Measurements from ENCODE around the gene NUDT4B. TPM values are rescaled to one million over a fixed set of nuclear protein-coding genes. Genes with fewer than 3 reads are reported as not detected.
"Not testable (repeated sequence)": the region's sequence is repeated elsewhere in the genome, so short reads cannot be mapped to it uniquely, and the experiment has no call there.

Gene NUDT4B
- total and polyA plus RNA-seq, 2 of the 13 experiments (the other 11 are each of a cell fraction or from before 2014, with no cell fraction given), result 3.3 to 24.5 TPM

DNA sequence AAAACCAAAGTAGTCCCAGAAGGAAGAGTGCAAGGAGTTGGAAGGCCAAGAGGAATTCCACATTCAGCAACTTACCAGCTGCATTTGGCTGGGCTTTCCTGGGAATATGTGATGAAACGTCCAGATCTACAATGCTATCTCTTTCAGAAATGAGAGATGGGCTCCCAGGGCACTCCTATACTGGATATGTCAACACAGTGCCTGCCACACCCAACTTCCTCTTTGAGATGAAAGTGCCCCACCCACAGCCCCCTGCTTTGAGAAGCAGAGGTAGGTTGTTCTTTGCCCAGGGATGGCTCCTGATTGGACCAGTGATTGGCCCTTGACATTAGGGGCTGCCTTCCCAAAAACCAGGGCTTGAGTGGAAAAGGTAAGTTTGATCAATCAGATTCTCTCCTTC lies 36.2 kb upstream of the NUDT4B start:
- H3K27ac ChIP-seq (ENCODE audit: extremely low read length, insufficient read depth, low read length); H3K79me2 ChIP-seq (ENCODE audit: insufficient read depth, low read length); H3K9ac ChIP-seq (ENCODE audit: insufficient read depth, low read depth, low read length); H3K4me1 ChIP-seq (ENCODE audit: insufficient read depth, low read length); H3K4me3 ChIP-seq (replicated peaks in 1 of 3; ENCODE audit: insufficient read depth in 1 of 3, low read depth in 2 of 3, low read length in 3 of 3); ATAC-seq; in situ Hi-C loops (cut with HindIII; ENCODE audit: extremely low pct_ligation_motif_present, low pct_unique_long_range_greater_than_20kb); H3K27me3 ChIP-seq (ENCODE audit: control insufficient read depth in 1 of 2, insufficient read depth in 2 of 2, low read length in 2 of 2); DNase-seq (ENCODE audit: low spot score); H3K9me3 ChIP-seq (ENCODE audit: low read length); CTCF ChIA-PET (ENCODE audit: low intra/inter-chr PET ratio, low total read pairs); H4K20me1 ChIP-seq (ENCODE audit: insufficient read depth, low read length); intact Hi-C loops (cut with micrococcal nuclease; ENCODE audit: unreplicated experiment); H3K36me3 ChIP-seq (replicated peaks in 1 of 2; ENCODE audit: control insufficient read depth in 1 of 2, insufficient read depth in 2 of 2, low read length in 2 of 2); H3K4me2 ChIP-seq (ENCODE audit: low read depth, low read length); H2AFZ ChIP-seq (ENCODE audit: low read length); FAIRE-seq; BruUV-seq (replicated peaks); POLR2A ChIA-PET: not testable (repeated sequence)
- WGBS (ENCODE audit: low lambda C conversion rate), result 0% methylated on average over 1 of the region's 1 CpG

- H3K36me3 ChIP-seq (replicated peaks in 1 of 2; ENCODE audit: control insufficient read depth in 1 of 2, insufficient read depth in 2 of 2, low read length in 2 of 2); DNase-seq (ENCODE audit: low spot score); ATAC-seq; intact Hi-C loops (cut with micrococcal nuclease; ENCODE audit: unreplicated experiment); H3K4me1 ChIP-seq (ENCODE audit: insufficient read depth, low read length); CTCF ChIA-PET (ENCODE audit: low intra/inter-chr PET ratio, low total read pairs); POLR2A ChIA-PET; H2AFZ ChIP-seq (ENCODE audit: low read length); FAIRE-seq; BruUV-seq (replicated peaks); H3K4me2 ChIP-seq (ENCODE audit: low read depth, low read length); H4K20me1 ChIP-seq (ENCODE audit: insufficient read depth, low read length); in situ Hi-C loops (cut with HindIII; ENCODE audit: extremely low pct_ligation_motif_present, low pct_unique_long_range_greater_than_20kb); H3K79me2 ChIP-seq (ENCODE audit: insufficient read depth, low read length); H3K27me3 ChIP-seq (ENCODE audit: control insufficient read depth in 1 of 2, insufficient read depth in 2 of 2, low read length in 2 of 2); H3K4me3 ChIP-seq (replicated peaks in 1 of 3; ENCODE audit: insufficient read depth in 1 of 3, low read depth in 2 of 3, low read length in 3 of 3); H3K9me3 ChIP-seq (ENCODE audit: low read length); H3K9ac ChIP-seq (ENCODE audit: insufficient read depth, low read depth, low read length); H3K27ac ChIP-seq (ENCODE audit: extremely low read length, insufficient read depth, low read length): not testable (repeated sequence)
- WGBS (ENCODE audit: low lambda C conversion rate), result no CpG with 5 or more reads among the region's 3 CpGs
Observed at GRCh38 chr1:148715518-148715917, 33.1 kb upstream of the NUDT4B start.

DNA sequence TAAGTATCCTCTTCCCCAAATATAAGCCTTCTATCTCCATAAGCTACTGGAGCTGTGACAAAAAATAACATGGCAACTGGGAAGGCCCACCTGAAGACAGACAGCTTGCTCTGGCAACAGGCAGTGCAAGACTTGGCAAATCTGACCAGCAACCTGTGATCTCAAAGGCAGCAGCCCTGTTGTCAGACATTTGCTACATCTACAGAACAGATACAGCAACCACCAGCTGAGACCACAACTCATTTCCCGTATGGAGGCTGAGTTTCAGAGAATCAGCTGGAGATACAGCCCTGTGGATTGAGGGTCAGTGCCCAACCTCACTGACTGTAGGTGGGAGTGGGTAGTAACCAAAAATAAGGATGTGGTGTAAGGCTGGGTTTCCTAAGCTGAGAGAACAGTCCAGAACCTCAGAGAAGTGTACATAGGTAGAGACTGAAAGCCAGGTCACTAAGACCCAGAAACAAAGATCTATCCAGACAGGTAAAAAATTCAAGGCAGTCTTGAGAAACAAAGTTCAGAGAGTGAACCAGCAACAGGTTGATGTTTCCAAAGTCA lies 31.5 kb upstream of the NUDT4B start:
- DNase-seq (ENCODE audit: low spot score); H3K79me2 ChIP-seq (ENCODE audit: insufficient read depth, low read length); FAIRE-seq; POLR2A ChIA-PET; H3K27me3 ChIP-seq (ENCODE audit: control insufficient read depth in 1 of 2, insufficient read depth in 2 of 2, low read length in 2 of 2); H3K4me3 ChIP-seq (replicated peaks in 1 of 3; ENCODE audit: insufficient read depth in 1 of 3, low read depth in 2 of 3, low read length in 3 of 3); H3K36me3 ChIP-seq (replicated peaks in 1 of 2; ENCODE audit: control insufficient read depth in 1 of 2, insufficient read depth in 2 of 2, low read length in 2 of 2); BruUV-seq (replicated peaks); CTCF ChIA-PET (ENCODE audit: low intra/inter-chr PET ratio, low total read pairs); ATAC-seq; H2AFZ ChIP-seq (ENCODE audit: low read length); intact Hi-C loops (cut with micrococcal nuclease; ENCODE audit: unreplicated experiment); H3K4me2 ChIP-seq (ENCODE audit: low read depth, low read length); H3K9me3 ChIP-seq (ENCODE audit: low read length); H3K4me1 ChIP-seq (ENCODE audit: insufficient read depth, low read length); in situ Hi-C loops (cut with HindIII; ENCODE audit: extremely low pct_ligation_motif_present, low pct_unique_long_range_greater_than_20kb); H3K27ac ChIP-seq (ENCODE audit: extremely low read length, insufficient read depth, low read length); H3K9ac ChIP-seq (ENCODE audit: insufficient read depth, low read depth, low read length); H4K20me1 ChIP-seq (ENCODE audit: insufficient read depth, low read length): not testable (repeated sequence)
- no CpG with 5 or more reads among the region's 1 CpG for WGBS (ENCODE audit: low lambda C conversion rate)

DNA sequence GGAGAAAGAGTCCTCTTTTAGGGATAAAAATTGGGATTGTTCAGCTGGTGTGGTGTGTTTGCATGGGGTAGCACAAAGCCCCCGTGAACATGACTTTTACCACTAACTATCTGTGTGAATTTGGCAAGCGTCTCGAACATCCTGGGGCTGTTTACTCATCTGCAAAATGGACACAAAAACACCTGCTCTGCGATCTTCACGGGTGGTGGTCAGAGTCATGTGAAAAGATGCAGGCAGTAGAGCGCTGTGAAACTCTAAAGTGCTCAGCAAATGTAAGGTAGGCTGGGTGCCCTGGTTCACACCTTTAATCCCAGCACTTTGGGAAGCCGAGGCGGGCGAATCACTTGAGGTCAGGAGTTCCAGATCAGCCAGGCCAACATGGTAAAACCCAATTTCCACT lies 27.7 kb upstream of the NUDT4B start:
- intact Hi-C loops (cut with micrococcal nuclease; ENCODE audit: unreplicated experiment); BruUV-seq (replicated peaks); H3K9me3 ChIP-seq (ENCODE audit: low read length); H2AFZ ChIP-seq (ENCODE audit: low read length); H3K4me2 ChIP-seq (ENCODE audit: low read depth, low read length); POLR2A ChIA-PET; DNase-seq (ENCODE audit: low spot score); H3K36me3 ChIP-seq (replicated peaks in 1 of 2; ENCODE audit: control insufficient read depth in 1 of 2, insufficient read depth in 2 of 2, low read length in 2 of 2); H3K4me1 ChIP-seq (ENCODE audit: insufficient read depth, low read length); H3K27me3 ChIP-seq (ENCODE audit: control insufficient read depth in 1 of 2, insufficient read depth in 2 of 2, low read length in 2 of 2); ATAC-seq; H3K4me3 ChIP-seq (replicated peaks in 1 of 3; ENCODE audit: insufficient read depth in 1 of 3, low read depth in 2 of 3, low read length in 3 of 3); H3K27ac ChIP-seq (ENCODE audit: extremely low read length, insufficient read depth, low read length); FAIRE-seq; H3K79me2 ChIP-seq (ENCODE audit: insufficient read depth, low read length); in situ Hi-C loops (cut with HindIII; ENCODE audit: extremely low pct_ligation_motif_present, low pct_unique_long_range_greater_than_20kb); CTCF ChIA-PET (ENCODE audit: low intra/inter-chr PET ratio, low total read pairs); H3K9ac ChIP-seq (ENCODE audit: insufficient read depth, low read depth, low read length); H4K20me1 ChIP-seq (ENCODE audit: insufficient read depth, low read length): not testable (repeated sequence)
- WGBS (ENCODE audit: low lambda C conversion rate), result no CpG with 5 or more reads among the region's 9 CpGs
